Measurements from ENCODE around the gene CCDC160. TPM values are rescaled to one million over a fixed set of nuclear protein-coding genes. Genes with fewer than 3 reads are reported as not detected.
"Not testable (repeated sequence)": the region's sequence is repeated elsewhere in the genome, so short reads cannot be mapped to it uniquely, and the experiment has no call there.

The CCDC160 gene
- total and polyA plus RNA-seq, 2 of the 8 experiments (the other 6 are each of a cell fraction or from before 2014, with no cell fraction given): 0.92 to 2.6 TPM

GRCh38 chrX:134285934-134286333 lies 49.0 kb downstream of the CCDC160 start:
- H2AK5ac ChIP-seq (ENCODE audit: low read depth, low read length); H3K4me3 ChIP-seq (ENCODE audit: extremely low read depth in 1 of 4, insufficient read depth in 2 of 4, low read depth in 3 of 4, low read length in 4 of 4); H3K23me2 ChIP-seq (ENCODE audit: low read depth, low read length); H4K5ac ChIP-seq (ENCODE audit: insufficient read length, low read depth, low read length); H3K14ac ChIP-seq (ENCODE audit: insufficient read length); H3K27me3 ChIP-seq (replicated peaks in 1 of 4; ENCODE audit: control insufficient read depth in 3 of 4, extremely low read depth in 1 of 4, insufficient read depth in 3 of 4, low read length in 3 of 4); H3K4me1 ChIP-seq (replicated peaks in 1 of 4; ENCODE audit: control insufficient read depth in 3 of 4, insufficient read depth in 4 of 4, low read length in 3 of 4); H3K9ac ChIP-seq (replicated peaks in 1 of 4; ENCODE audit: extremely low read depth in 1 of 4, low read depth in 3 of 4, low read length in 3 of 4); H4K8ac ChIP-seq (ENCODE audit: extremely low read depth, insufficient read depth, low read length); H3K36me3 ChIP-seq (ENCODE audit: control insufficient read depth in 2 of 4, insufficient read depth in 4 of 4, low read length in 3 of 4); H3K23ac ChIP-seq (ENCODE audit: insufficient read length); H2BK20ac ChIP-seq (ENCODE audit: low read length); H2BK15ac ChIP-seq (ENCODE audit: low read length); POLR2A ChIA-PET (ENCODE audit: partially characterized antibody); H3K56ac ChIP-seq (replicated peaks; ENCODE audit: insufficient read length, low read depth, low read length); CTCF ChIA-PET (ENCODE audit: partially characterized antibody); H3K27ac ChIP-seq (ENCODE audit: low read depth, low read length); H4K91ac ChIP-seq (replicated peaks; ENCODE audit: insufficient read length, low read length); FAIRE-seq; H3K4me2 ChIP-seq (ENCODE audit: insufficient read depth in 1 of 2, low read depth in 2 of 2, low read length in 2 of 2); H3K4ac ChIP-seq (replicated peaks; ENCODE audit: insufficient read length, low read depth, low read length); DNase-seq (ENCODE audit: low read depth in 1 of 2, low spot score in 2 of 2); H3K79me1 ChIP-seq (ENCODE audit: low read depth, low read length); H2BK120ac ChIP-seq (replicated peaks; ENCODE audit: low read depth, low read length); H3K9me3 ChIP-seq (ENCODE audit: insufficient read depth in 2 of 2, low read depth in 1 of 2, low read length in 1 of 2); H4K20me1 ChIP-seq (replicated peaks in 1 of 2; ENCODE audit: control insufficient read depth in 1 of 2, insufficient read depth in 2 of 2, low read length in 2 of 2); H2BK12ac ChIP-seq (ENCODE audit: low read depth, low read length); H2BK5ac ChIP-seq (ENCODE audit: low read depth, low read length); H2AFZ ChIP-seq (ENCODE audit: low read length); H3K79me2 ChIP-seq (ENCODE audit: control insufficient read depth in 1 of 2, insufficient read depth in 2 of 2, low read length in 2 of 2); H3K18ac ChIP-seq (ENCODE audit: extremely low read depth, low read length): not testable (repeated sequence)
- 100% methylated on average over 1 of the region's 28 CpGs; no CpG with 5 or more reads in 1 of the 2 experiments for WGBS, 2 experiments (ENCODE audit: extremely low coverage in 1 of 2, insufficient coverage in 1 of 2, insufficient read length in 1 of 2, insufficient replicate concordance in 2 of 2, low coverage in 1 of 2, low lambda C conversion rate in 2 of 2, missing lambda C conversion rate in 1 of 2)

All from H1 (cell line).